H9 (cell line): ENCODE measurements around the gene LPIN2. TPM values are rescaled to one million over a fixed set of nuclear protein-coding genes. Genes with fewer than 3 reads are reported as not detected.

Source experiments
- DNase-seq: peaks from one replicate; pipeline ENCODE4 v3.0.0-alpha.2; 2017
- H2AFZ ChIP-seq: one replicate; pipeline ENCODE4 v1.6.1; 2013; ENCODE audit warnings: mild to moderate bottlenecking, low read length, control low read depth, moderate library complexity
- H2AK5ac ChIP-seq: 2 replicates; pipeline ENCODE4 v1.6.1; 2013; ENCODE audit warnings: low read length, control low read depth, mixed read lengths; ENCODE audit not compliant: insufficient read length
- H2BK120ac ChIP-seq: one replicate; pipeline ENCODE4 v1.6.1; 2013; ENCODE audit warnings: low read depth, mild to moderate bottlenecking, low read length, control low read depth, inconsistent platforms; ENCODE audit not compliant: poor library complexity, severe bottlenecking
- H2BK12ac ChIP-seq: 2 replicates; pipeline ENCODE4 v1.6.1; 2013; ENCODE audit warnings: low read length, control low read depth, mixed read lengths, low read depth; ENCODE audit not compliant: insufficient read length
- H2BK15ac ChIP-seq: 2 replicates; pipeline ENCODE4 v1.6.1; 2013; ENCODE audit warnings: low read depth, low read length, control low read depth
- H2BK20ac ChIP-seq: one replicate; pipeline ENCODE4 v1.6.1; 2013; ENCODE audit warnings: low read depth, mild to moderate bottlenecking, low read length, control low read depth, inconsistent platforms; ENCODE audit not compliant: poor library complexity, severe bottlenecking
- H2BK5ac ChIP-seq: 2 replicates; pipeline ENCODE4 v1.6.1; 2013; ENCODE audit warnings: low read length, control low read depth, mixed read lengths; ENCODE audit not compliant: insufficient read length
- H3K14ac ChIP-seq: 2 replicates; pipeline ENCODE4 v1.6.1; 2013; ENCODE audit warnings: low read length, control low read depth; ENCODE audit not compliant: insufficient read depth
- H3K18ac ChIP-seq: 2 replicates; pipeline ENCODE4 v1.6.1; 2013; ENCODE audit warnings: low read depth, mild to moderate bottlenecking, mixed read lengths, low read length, control low read depth; ENCODE audit not compliant: insufficient read length
- H3K23ac ChIP-seq: 2 replicates; pipeline ENCODE4 v1.6.1; 2013; ENCODE audit warnings: low read length, control low read depth, mixed read lengths, low read depth; ENCODE audit not compliant: insufficient read length
- H3K23me2 ChIP-seq: 2 replicates; pipeline ENCODE4 v1.6.1; 2013; ENCODE audit warnings: low read depth, mild to moderate bottlenecking, mixed read lengths, low read length, control low read depth; ENCODE audit not compliant: insufficient read length, poor library complexity, severe bottlenecking
- H3K27ac ChIP-seq: 2 replicates; pipeline ENCODE4 v1.5.1; 2013; ENCODE audit warnings: low read length, control low read depth, mixed read lengths, low read depth; ENCODE audit not compliant: insufficient read length
- H3K27me3 ChIP-seq: 2 replicates; pipeline ENCODE4 v1.6.1; 2013; ENCODE audit warnings: low read length, control low read depth, inconsistent platforms; ENCODE audit not compliant: insufficient read depth
- H3K4ac ChIP-seq: 2 replicates; pipeline ENCODE4 v1.6.1; 2013; ENCODE audit warnings: low read depth, mild to moderate bottlenecking, control low read depth, inconsistent platforms, low read length, moderate library complexity
- H3K4me1 ChIP-seq: 2 replicates; pipeline ENCODE4 v1.6.1; 2013; ENCODE audit warnings: low read length, control low read depth, inconsistent platforms; ENCODE audit not compliant: insufficient read depth
- H3K4me2 ChIP-seq: 2 replicates; pipeline ENCODE4 v1.6.1; 2013; ENCODE audit warnings: low read length, control low read depth, mixed read lengths; ENCODE audit not compliant: insufficient read length, insufficient read depth
- H3K56ac ChIP-seq: 2 replicates; pipeline ENCODE4 v1.6.1; 2013; ENCODE audit warnings: low read depth, mild to moderate bottlenecking, mixed read lengths, low read length, control low read depth; ENCODE audit not compliant: insufficient read length
- H3K79me1 ChIP-seq: 2 replicates; pipeline ENCODE4 v1.6.1; 2013; ENCODE audit warnings: low read depth, mild to moderate bottlenecking, moderate library complexity, low read length, control low read depth, inconsistent platforms; ENCODE audit not compliant: insufficient read depth, poor library complexity, severe bottlenecking
- H3K79me2 ChIP-seq: 2 replicates; pipeline ENCODE4 v1.6.1; 2013; ENCODE audit warnings: low read length, control low read depth, inconsistent platforms; ENCODE audit not compliant: insufficient read depth
- H3K9ac ChIP-seq: 2 replicates; pipeline ENCODE4 v1.6.1; 2013; ENCODE audit warnings: low read length, control low read depth, mixed read lengths; ENCODE audit not compliant: insufficient read length; ENCODE audit errors: extremely low read depth
- H3K9me3 ChIP-seq: one replicate; pipeline ENCODE4 v1.6.1; 2013; ENCODE audit warnings: low read depth, low read length, inconsistent platforms; ENCODE audit not compliant: control insufficient read depth
- H3T11ph ChIP-seq: one replicate; pipeline ENCODE4 v1.6.1; 2013; ENCODE audit warnings: mild to moderate bottlenecking, low read length, control low read depth, inconsistent platforms
- H4K20me1 ChIP-seq: one replicate; pipeline ENCODE4 v1.6.1; 2013; ENCODE audit not compliant: control insufficient read depth, insufficient read length, insufficient read depth
- H4K5ac ChIP-seq: 2 replicates; pipeline ENCODE4 v1.6.1; 2013; ENCODE audit warnings: low read depth, mild to moderate bottlenecking, mixed read lengths, low read length, control low read depth; ENCODE audit not compliant: insufficient read length
- H4K8ac ChIP-seq: replicated peaks from 2 replicates; pipeline ENCODE4 v1.6.1; 2013; ENCODE audit warnings: low read length, control low read depth, mixed read lengths, low read depth; ENCODE audit not compliant: insufficient read length
- H4K91ac ChIP-seq: 2 replicates; pipeline ENCODE4 v1.6.1; 2013; ENCODE audit warnings: low read depth, mild to moderate bottlenecking, moderate library complexity, mixed read lengths, low read length, control low read depth; ENCODE audit not compliant: insufficient read length
- H3K27ac Mint-ChIP-seq, 3 experiments: 2 replicates in 2 of 3; 3 replicates in 1 of 3; pipeline ENCODE4 v1.8.0; 2020 to 2021; ENCODE audit warnings: mixed read lengths in 3 of 3, mild to moderate bottlenecking in 1 of 3, moderate library complexity in 1 of 3
- H3K27me3 Mint-ChIP-seq: 2 replicates; pipeline ENCODE4 v1.8.0; 2021; ENCODE audit warnings: low read depth, mild to moderate bottlenecking, moderate library complexity, mixed read lengths
- H3K36me3 Mint-ChIP-seq, 3 experiments: 2 replicates in 2 of 3; 3 replicates in 1 of 3; pipeline ENCODE4 v1.8.0; 2020 to 2021; ENCODE audit warnings: low read depth in 3 of 3, mixed read lengths in 3 of 3; ENCODE audit not compliant: insufficient read depth in 1 of 3
- H3K4me1 Mint-ChIP-seq, 2 experiments: 2 replicates each; pipeline ENCODE4 v1.8.0; 2020; ENCODE audit warnings: mixed read lengths in 2 of 2
- H3K4me3 Mint-ChIP-seq, 2 experiments: 2 replicates in 1 of 2; 3 replicates in 1 of 2; pipeline ENCODE4 v1.8.0; 2020 to 2021; ENCODE audit warnings: mild to moderate bottlenecking in 2 of 2, mixed read lengths in 2 of 2, moderate library complexity in 1 of 2
- H3K9me3 Mint-ChIP-seq, 2 experiments: 2 replicates in 1 of 2; 3 replicates in 1 of 2; pipeline ENCODE4 v1.8.0; 2020; ENCODE audit warnings: mild to moderate bottlenecking in 2 of 2, mixed read lengths in 2 of 2, moderate library complexity in 1 of 2
- WGBS: extraction: QIAGEN DNeasy Blood & Tissue Kit; methylation state at CpG from one replicate; pipeline ENCODE4 v1.1.7; 2013; ENCODE audit warnings: missing lambda C conversion rate, low lambda C conversion rate, mixed read lengths; ENCODE audit not compliant: insufficient read length; ENCODE audit errors: extremely low coverage; 5-methylcytosine and 5-hydroxymethylcytosine counted together
- total RNA-seq: library from RNA; stranded (reverse); gene quantifications from 2 replicates; pipeline ENCODE4 v1.2.1, GENCODE V29; 2021
- TF ChIP-seq, protein P1 (sequence below): fragments of 200-600 bp; sonication (generic); conservative IDR thresholded peaks from 3 replicates; pipeline ENCODE4 v1.8.0; 2021; ENCODE audit warnings: antibody characterized with exemption, mild to moderate bottlenecking

The LPIN2 gene
- total RNA-seq, 1 experiment from 2014 or later, result 9.2 TPM

DNA sequence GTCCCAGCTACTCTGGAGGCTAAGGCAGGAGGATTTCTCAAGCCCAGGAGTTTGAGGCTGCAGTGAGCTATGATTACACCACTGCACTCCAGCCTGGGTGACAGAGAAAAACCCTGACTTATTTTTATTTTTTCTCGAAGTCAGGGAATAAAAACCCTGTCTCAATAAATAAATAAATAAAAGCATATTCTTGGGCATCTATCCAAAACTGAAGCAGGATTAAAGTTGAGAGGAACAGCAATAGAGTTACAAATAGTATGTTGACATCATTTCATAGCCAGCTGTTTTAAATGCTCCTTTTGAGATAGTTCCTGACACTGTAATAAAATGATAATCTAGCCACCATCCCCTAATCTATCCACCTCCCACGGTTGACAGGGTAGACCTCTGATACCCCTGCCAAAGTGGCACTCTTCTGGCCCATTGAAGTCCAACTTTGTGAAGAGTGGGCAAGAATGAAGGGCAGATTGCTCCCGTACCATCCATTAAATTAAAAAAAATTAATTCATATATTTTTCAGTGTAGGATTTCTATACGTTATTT lies 42.3 kb upstream of the LPIN2 start:
- Histone ChIP-seq H3K23ac (no peak overlapping the region), H3K79me2 (no peaks in the 10 kb centered on the region), H2BK20ac (no peak overlapping the region), H3K56ac (no peak overlapping the region), H3K79me1 (no peaks in the 10 kb centered on the region), H4K20me1 (no peaks in the 10 kb centered on the region), H3K4ac (no peak overlapping the region), H4K91ac (no peak overlapping the region), H2BK5ac (no peak overlapping the region), H2AFZ (no peak overlapping the region), H2AK5ac (no peak overlapping the region), H3K9me3 (no peaks in the 10 kb centered on the region), H2BK12ac (no peak overlapping the region), H4K8ac (no peak overlapping the region), H3K4me2 (no peak overlapping the region), H4K5ac (no peak overlapping the region), H3K9ac (no peak overlapping the region), H3T11ph (no peak overlapping the region), H3K14ac (no peak overlapping the region), H3K27me3 (no peaks in the 10 kb centered on the region), H3K23me2 (no peaks in the 10 kb centered on the region), H3K27ac (no peak overlapping the region), H2BK120ac (no peak overlapping the region), H3K18ac (no peak overlapping the region), H2BK15ac (no peak overlapping the region), H3K4me1 (no peaks in the 10 kb centered on the region; the same call in 1 of the 2 replicates)
- Mint-ChIP-seq H3K27ac (no peak overlapping the region), H3K36me3 (peaks cover 0 to 14% (median 3%) of the 10 kb centered on the region in 3 experiments; a peak in 5 of 7 replicates), H3K9me3 (peaks cover 8 to 11% of the 10 kb centered on the region in 2 experiments; a peak in 4 of 5 replicates), H3K4me3 (no peak overlapping the region), H3K4me1 (peaks cover 15 to 18% of the 10 kb centered on the region in 2 experiments), H3K27me3 (no peaks in the 10 kb centered on the region)
- no CpG with 5 or more reads among the region's 4 CpGs for WGBS
- no peak for DNase-seq
- TF ChIP-seq, protein P1, sequence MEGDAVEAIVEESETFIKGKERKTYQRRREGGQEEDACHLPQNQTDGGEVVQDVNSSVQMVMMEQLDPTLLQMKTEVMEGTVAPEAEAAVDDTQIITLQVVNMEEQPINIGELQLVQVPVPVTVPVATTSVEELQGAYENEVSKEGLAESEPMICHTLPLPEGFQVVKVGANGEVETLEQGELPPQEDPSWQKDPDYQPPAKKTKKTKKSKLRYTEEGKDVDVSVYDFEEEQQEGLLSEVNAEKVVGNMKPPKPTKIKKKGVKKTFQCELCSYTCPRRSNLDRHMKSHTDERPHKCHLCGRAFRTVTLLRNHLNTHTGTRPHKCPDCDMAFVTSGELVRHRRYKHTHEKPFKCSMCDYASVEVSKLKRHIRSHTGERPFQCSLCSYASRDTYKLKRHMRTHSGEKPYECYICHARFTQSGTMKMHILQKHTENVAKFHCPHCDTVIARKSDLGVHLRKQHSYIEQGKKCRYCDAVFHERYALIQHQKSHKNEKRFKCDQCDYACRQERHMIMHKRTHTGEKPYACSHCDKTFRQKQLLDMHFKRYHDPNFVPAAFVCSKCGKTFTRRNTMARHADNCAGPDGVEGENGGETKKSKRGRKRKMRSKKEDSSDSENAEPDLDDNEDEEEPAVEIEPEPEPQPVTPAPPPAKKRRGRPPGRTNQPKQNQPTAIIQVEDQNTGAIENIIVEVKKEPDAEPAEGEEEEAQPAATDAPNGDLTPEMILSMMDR, result no peak
